ENCODE measurements around the gene VAC14. TPM values are rescaled to one million over a fixed set of nuclear protein-coding genes. Genes with fewer than 3 reads are reported as not detected.
A peak's percentile ranks its signal among the peaks of the same experiment; 100 is the strongest.

Gene VAC14
- total RNA-seq, 1 experiment from 2014 or later, result 59.4 TPM

DNA sequence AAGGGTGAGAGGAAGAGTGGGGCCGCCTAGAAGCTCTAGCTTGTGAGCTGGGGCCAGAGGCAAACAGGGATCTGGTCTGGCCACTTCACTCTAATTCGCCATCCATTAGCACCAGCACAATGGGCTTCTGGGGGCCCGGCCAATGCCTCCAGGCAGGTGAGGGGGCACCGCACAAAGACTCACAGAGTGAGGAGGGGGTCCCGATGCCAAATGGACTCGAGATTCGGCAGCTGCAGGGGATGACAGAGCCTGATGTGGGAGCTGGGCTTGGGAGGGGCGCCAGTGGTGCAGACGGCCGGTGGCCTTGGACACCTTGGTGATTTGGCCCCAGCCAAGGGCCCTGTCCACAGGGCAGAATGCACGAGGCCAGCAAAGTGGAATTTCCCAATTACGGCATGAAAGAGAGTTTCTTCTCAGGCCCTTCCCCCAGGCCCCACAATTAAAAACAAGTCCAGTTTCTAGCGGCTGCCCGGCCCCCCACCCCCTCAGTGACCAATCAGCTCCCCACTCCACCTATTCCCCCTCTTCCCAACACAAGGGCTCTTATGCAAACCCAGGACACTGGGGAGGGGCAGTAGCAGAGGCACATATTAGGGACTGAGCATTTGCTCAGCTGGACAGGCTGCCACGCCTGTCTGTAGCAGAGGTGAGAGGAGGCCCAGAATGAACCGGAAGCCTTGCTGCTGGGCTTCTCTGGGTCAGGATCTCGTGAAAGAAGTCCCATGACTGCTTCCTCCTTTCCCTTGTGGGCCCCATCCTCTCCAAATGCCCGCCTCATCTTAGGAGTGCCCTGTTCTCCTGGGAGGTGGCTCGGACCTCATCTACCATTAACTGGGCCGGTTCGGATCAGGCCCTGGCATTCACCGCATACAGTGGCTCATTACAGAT, 75.7 kb downstream of the VAC14 start:
- DNase-seq (ENCODE audit: low read depth), result no peak

DNA sequence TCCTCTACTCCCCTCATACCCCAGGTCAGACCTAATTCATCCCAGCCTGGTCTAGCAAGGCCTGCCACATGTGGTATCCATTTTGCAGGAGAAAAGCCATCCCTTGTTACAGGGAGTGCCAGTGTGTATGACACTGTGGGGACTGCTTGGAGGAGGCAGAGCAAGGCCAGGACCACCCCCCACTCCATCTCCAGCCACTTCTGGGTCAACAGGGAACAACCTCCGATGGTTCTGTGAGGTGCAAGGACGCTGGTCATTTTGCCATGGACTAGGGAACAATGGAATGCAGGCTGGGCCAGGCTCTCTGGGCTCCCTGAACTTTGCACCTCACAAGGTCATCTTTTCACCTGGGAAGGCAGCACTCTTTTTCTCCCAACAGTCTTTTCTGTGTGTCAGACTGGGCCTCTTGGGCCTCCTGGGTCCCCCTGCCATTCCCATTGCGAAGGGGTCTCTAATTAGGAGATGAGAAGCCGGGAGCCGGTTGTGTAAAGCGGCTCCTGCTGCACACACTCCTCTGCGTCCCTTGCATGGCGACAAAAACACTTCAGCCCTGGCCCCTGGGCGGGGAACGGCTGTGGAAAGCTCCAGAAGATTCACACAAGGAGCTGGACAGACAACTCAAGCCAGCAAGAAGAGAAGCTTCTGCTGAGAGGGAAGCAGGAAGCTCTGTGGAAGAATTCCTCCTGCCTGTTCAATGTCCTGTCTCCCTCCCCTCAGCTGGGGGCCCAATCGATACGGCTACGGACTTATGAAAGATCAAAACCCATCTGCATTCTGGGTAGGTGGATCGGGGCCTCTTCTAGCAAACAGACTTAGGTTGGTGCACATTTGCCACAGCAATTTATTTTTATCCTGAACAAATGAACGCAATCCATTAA, 76.6 kb downstream of the VAC14 start:
- DNase-seq (ENCODE audit: low read depth), result no peak

DNA sequence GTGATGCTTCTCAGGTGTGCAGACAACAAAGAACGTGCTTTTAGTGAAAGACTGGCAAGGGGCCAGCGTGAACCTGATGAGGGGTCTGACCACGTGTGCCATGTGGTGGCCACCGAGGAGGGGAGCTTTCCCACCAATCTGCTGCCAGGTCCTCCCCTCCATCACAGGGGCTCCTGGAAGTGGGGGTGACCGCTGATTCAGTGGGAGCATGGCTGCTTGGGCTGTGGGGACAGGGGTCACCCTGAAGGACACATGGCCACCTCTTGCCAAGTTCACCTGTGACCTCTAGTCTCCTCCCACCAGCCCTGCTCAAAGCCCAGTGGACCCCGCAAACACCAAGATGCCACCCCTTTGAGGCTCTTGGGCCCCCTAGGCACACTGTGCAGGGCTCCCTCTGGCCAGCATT, 77.2 kb downstream of the VAC14 start:
- DNase-seq (ENCODE audit: low read depth), result no peak

DNA sequence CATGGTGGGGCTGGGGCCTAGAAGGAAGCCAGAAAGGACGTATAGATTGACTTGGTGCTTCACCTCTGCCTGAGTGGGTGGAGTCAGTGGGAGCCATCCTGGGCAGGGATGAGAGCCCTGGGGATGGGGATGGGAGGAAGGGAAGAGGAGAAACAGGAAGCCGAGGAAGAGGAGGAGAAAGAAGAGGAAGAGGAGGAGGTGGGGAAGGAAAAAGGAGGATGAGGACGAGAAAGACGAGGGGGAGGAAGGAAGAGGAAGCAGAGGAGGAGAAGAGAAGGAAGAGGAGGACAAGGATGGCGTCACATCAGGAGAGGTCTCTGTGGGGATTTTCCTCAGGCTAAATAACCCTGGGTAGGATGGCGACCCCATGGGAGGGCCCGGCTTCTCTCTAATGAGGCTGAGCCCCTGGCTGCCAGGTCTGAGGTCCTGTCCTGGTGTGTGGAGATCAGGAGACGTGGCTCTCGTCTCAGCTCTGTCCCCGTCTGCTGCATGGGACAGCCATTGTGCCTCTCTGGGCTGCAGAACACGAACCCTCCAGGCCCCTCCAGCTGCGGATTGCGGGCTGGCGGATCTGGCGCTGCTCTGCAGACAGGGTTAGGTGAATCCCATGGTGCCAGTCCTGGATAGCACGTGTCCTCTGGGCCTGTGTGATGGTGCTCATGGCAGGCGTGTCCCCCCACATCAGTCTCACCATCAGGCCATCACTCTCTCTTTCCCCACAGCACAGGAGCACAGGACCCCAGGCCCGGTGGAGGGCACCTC, 79.6 kb downstream of the VAC14 start:
- DNase-seq (ENCODE audit: low read depth), result no peak

DNA sequence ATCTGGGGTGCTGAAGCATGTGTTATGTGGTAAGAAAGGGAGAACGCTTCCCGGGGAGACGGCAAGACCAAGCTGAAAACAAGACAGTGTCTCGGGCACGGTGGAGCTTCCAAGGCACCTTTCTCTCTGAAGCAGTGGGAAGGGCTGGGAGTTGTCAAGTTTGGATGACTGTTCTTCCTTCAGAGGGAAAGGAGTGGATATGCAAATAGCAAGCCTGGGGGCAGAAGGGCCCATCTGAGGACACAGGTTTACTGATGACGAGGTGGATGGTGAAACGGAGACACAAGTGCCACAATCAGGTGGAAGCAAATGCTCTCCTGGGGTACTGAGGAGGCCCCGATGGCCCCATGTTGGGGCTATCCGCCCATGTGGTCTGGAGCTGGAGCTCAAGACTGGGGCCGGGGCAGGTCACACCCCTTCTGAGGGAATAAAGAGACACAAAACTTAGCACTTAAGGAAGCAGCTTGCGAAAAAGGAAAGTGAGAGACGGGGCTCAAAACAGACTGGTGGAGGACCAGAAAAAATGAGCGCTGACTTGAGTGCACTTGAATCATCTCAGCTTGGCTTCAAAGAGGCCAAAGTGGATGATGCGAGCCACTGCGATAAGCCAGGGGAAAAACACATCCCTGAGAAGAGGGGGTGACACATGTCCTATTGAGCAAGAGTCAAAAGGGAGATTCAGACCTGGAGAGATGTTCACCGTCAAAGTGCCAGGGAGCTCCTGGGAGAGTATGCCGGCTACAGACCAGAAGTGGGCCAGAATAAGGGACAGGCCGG, 80.3 kb downstream of the VAC14 start:
- no peak for DNase-seq (ENCODE audit: low read depth)

DNA sequence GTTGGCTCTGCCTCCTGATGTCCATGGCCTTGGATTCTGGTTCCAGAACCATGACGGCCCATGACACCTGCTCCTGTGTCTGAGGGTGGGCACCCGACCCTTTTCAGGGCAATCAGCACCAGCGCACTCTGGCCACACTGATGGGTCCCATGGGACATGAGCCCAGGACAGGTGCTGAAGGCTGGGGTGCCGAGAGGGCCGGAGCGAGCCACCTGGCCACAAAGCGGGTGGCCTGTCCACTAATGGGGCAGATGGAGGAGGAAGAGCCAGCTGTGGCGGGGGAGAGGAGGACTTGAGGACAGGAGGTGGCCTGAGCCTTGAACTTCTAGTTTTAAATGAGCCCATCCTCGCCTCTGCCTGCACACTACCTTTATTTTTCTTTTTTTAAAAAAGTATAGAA, 83.9 kb downstream of the VAC14 start:
- DNase-seq (ENCODE audit: low read depth), result no peak

DNA sequence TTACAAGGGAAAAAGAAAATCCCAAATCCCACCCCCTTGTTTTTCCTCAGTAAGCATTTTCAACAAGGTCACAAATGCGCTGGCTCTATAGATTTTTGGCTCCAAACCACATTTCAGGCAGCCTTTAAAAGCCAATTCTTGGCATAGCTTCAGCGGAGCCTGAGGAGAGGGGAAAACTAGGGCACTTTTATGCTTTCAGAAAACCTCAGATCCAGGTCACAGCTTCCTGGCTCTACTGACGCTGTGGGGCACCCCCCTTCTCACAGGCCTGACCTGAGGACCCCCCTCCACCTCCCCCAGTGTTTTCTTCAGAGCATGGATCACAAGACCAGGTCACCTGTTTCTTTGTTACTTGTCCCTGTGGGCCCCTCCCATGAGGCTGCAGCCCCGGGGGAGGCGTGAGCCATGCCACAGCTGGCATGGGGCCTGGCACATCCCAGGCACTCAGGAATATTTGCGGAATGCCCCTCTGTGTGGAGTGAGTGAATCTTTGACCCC, 85.0 kb downstream of the VAC14 start:
- DNase-seq (ENCODE audit: low read depth), result peak; percentile 88

DNA sequence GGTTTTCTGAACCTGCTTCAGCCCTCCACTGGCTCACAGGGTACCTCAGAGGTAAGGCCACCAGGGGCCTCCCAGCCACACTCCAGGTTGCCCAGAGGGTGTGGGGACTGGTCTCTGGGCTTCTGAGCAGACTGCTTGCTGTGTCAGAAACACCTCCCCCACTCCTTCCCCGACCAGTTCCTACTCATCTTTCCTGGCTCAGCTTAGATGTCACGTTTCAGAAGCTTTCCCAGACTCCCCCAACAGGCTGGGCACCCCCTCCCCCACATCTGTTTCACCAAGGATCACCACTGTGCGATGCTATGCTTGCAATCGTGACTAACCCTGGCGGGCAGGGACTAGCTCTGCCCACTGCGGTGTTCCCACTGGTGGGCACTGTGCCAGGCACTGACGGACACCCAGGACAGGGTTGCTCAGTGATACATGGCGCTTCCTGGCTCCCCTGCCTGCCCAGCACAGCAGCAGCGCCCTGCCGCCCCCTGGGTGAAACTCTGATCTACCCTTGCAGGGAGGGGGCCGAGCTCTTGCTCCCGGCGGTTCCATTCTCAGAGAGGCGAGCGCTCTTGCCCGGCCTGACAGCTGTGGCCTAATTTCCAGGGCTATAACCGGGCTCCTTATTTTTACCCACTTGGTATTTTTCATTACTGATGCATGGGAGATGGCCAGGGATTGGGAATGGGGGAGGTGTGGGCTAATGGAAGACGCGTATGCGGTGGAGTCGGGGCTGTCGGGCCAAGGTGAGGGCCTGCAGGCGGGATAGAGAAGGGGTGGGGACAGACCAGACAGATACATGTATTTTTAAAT, 85.7 kb downstream of the VAC14 start:
- peak; percentile 100 for DNase-seq (ENCODE audit: low read depth)

DNA sequence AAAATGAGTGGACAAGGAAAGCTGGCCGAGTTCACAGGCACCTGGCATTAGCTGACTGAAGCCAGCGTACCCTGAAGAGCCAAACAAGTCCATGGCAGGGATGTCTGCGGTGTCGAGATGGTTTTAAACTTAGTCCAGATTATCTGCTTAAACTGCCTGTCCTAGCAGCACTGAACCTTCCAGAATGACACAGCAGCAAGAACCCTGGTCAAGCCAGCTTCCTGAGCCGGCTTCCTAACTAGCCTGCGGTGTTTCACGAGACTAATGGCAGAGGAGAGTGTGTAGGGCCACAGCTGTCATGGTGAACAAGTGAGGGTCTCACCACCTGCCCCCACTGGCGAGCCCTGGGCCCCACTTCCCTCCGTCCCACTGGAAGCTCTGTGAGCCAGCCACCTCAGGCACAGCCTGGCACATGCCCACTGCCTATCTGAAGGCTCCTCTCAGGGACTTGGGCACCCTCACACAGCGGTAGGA, 86.3 kb downstream of the VAC14 start:
- DNase-seq (ENCODE audit: low read depth), result peak; percentile 25

DNA sequence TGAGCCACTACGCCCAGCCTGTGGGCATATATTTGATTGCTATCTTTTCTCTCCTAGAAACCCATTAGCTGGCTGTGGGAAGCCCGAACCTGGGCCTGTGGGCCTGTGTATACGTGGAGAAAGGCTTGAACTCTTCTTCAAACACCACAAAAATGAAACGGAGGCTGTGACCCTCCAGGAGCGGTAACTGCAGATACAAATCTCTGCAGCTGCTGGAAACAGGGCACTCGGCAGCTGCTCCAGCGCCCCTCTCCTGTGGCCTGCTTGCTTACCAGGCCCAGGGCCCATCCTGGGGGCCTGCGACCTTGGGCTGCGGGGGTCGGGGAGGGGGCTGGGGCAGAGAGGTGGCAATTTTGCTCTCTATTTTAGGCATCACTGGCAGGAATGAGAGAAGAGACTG, 87.1 kb downstream of the VAC14 start:
- DNase-seq (ENCODE audit: low read depth), result peak; percentile 17

DNA sequence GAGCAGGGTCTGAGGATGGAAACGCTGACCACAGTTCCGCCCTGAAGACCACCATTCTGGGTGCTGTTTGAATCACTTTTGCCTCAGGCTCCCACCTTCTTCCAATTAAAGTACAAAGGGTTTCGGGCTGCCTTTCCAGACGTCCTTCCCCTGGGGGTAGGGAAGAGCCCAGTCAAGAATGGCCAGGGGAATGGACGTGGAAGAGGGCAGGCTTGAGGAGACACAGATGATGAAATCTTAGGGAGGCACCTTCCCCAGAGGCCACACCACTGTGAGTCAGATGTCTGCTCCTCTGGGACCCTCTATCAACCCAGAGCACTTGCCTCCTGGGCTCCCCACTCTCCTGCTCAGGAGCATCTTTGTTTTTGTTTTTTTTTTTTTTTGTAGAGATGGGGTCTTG, 87.6 kb downstream of the VAC14 start:
- peak; percentile 21 for DNase-seq (ENCODE audit: low read depth)

DNA sequence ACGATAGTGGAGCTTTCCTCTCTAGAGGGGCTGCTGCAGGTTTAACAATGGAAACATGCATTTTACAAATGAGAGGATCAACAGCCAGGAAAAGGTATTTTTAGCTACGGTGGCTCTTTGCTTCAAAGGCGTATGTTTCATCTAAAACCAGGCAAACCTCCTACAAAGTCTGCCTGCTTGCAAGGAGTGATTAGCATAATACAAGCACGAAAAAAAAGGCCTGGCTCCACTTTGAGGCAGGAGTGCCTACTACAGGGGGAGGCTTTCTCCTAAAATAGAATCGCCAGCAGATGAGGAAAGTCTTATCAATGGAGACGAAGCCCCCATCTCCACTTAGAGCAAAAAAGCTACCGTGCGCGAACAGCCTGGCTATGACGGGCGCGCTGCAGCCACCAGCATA, 88.0 kb downstream of the VAC14 start:
- no peak for DNase-seq (ENCODE audit: low read depth)

DNA sequence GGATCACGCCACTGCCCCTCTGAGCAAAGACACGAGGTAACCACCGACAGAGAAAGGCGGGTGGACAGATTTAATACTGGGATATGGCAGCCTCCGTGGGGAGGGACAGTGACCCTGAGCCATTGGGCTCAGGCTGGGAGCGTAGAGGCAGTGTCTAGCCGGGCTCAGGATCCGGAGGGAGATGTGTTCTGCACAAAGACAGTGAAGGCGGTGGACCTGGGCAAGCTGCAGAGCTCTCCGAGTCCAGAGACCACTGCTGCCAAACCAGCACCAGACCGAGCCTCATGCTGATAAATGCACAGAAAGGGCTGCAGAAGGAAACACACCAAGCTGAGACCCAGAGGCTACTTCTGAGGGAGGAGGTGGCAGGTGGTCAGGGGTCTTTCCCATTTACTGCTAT, 88.6 kb downstream of the VAC14 start:
- DNase-seq (ENCODE audit: low read depth), result no peak

DNA sequence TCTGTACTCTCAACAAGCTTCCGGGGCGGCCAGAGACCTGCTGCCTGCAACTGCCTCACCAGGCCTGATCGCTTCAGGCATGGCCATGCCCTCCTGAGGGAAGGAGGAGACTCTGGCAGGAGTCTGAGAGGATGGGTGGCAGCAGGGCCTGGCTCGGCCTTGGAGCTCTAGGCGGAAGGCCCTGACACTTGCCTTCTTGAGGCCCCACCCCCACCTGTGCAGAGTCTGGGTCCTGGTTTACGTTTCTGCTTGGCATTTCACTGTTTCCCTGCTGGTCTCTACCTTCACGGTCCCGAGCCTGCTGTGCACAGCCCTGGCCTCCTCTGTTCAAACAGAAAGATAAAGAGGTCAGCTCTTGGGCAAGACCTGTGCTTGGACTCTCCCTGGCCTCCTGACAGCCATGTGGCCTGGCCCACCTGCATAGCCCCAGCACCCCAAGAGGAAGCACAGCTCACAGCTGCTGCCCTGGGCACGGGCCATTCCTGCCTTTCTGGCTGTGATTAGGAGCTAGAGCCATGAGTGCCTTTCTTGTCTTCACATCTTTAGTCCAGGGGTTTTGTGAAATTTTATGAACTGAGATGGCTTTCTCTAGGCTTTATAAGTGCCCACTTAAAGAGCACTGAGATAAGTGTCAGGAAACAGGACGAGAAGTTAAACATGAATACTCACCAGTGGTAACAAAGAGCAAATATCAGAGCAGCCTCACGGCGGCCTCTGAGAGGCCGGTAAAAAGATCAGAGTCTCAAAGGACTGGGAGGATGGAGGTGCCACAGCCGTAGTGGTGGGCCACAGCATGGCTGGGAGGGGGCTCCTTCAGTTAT, 89.5 kb downstream of the VAC14 start:
- DNase-seq (ENCODE audit: low read depth), result no peak

DNA sequence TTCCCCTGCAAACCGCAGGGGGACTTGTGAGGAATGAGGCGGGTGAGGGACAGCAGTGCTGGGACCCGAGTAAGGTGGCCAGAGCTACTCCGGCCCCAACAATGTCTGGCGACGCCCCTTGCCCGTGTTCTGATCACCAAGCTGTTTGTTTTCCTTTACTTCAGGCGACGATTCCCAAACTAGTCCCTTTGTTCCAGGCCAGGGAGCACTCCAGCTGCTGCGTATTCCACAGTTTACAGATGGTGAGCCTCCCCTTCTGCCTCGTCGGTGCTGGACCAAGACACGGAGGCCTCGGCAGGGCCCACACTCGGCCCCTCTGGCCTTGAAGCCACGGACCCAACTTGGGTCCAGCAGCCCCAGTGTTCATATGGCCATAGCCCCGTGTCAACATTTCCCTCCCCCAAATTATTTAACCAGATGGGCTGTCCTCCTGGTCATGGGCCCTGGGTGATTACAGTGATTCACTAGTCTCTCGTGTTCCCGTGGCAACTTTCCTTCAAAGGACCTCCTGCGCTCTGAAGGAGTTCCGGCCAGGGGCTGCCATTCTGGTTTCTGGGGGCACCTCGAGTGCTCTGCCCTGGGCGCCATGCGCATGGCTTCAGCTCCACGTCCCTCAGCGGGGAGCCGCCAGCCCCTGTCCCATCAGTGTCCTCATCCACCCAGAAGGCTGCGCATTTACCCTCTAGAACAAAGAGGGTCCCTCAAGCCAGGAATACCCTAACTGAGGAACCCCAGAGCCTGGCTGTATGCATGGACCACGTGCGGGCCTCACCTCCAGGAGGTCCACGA, 90.3 kb downstream of the VAC14 start:
- no peak for DNase-seq (ENCODE audit: low read depth)

DNA sequence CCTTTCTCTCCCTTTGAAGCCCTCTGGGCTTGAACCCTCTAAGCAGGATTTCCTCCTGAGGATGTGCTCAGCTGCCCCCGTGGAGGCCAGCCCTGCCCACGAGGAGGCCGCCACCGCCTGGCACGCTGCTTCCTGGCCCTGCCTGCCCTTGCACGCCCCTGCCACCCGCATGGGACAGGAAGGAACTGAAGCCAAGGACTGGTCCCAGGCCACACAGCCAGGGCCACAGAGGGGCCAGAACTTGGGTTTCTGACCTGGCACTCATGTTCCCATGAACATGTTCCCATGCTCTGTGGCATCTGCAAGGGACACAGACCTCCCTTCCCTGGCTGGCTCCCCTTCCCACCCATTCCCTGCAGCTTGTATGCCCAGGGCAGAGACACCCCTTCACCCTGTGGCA, 91.0 kb downstream of the VAC14 start:
- no peak for DNase-seq (ENCODE audit: low read depth)

DNA sequence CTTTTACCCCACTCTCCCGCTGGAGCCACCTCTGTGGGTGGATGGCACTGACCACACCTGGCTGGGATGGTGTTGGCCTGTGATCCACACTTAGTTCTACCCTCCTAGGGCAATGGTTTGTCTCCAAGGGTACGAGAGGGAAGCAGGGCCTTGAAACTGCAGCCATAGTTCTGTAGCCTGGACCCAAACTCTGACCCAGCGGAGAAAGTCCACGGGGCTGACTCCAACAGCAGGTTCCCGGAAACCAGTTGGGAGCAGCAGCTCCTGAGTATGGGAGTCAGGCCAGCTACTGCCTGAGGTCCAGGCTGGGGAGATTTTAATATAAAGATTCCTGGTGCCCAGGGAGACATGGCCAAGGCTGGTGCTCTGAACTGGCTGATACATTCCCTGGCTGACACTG, 91.5 kb downstream of the VAC14 start:
- DNase-seq (ENCODE audit: low read depth), result no peak
